IMR-90 (cell line): ENCODE data around the gene MLIP. TPM values are rescaled to one million over a fixed set of nuclear protein-coding genes. Genes with fewer than 3 reads are reported as not detected.

ENCODE experiments used
- ATAC-seq: fragments of 200-7000 bp; cut with Tn5 transposase; 2 replicates; pipeline ENCODE4 v1.9.1; 2020; ENCODE audit warnings: low read depth, mild to moderate bottlenecking, moderate library complexity
- BruUV-seq: library from RNA; stranded (reverse); fragments of 400-500 nt; replicated peaks from 2 replicates; lab custom pipeline; 2021; lab: Mats Ljungman, UMichigan
- CTCF ChIA-PET: fragments of 300-600 bp; formaldehyde crosslinking; extraction: SDS; loops from one replicate; lab custom pipeline; 2021; ENCODE audit warnings: antibody characterized with exemption; lab: Yijun Ruan, JAX
- POLR2A ChIA-PET: fragments of 300-600 bp; sonication (Branson Sonifier 250); formaldehyde crosslinking; loops from one replicate; lab custom pipeline; 2022; ENCODE audit warnings: antibody characterized with exemption; ENCODE audit not compliant: unreplicated experiment; lab: Charles Lee
- DNase-seq: peaks from one replicate; pipeline ENCODE4 v3.0.0; 2013
- H2AFZ ChIP-seq: replicated peaks from 2 replicates; pipeline ENCODE3; 2013; ENCODE audit warnings: low read length, mild to moderate bottlenecking; ENCODE audit not compliant: poor library complexity
- H2AK5ac ChIP-seq: 2 replicates; pipeline ENCODE4 v1.6.1; 2013; ENCODE audit warnings: low read depth, low read length, inconsistent platforms
- H2AK9ac ChIP-seq: replicated peaks from 2 replicates; pipeline ENCODE3; 2013; ENCODE audit warnings: mild to moderate bottlenecking, low read depth, low read length, moderate library complexity; ENCODE audit not compliant: poor library complexity
- H2BK120ac ChIP-seq: 2 replicates; pipeline ENCODE4 v1.6.1; 2013; ENCODE audit warnings: low read depth, low read length, inconsistent platforms
- H2BK15ac ChIP-seq: 3 replicates; pipeline ENCODE4 v1.6.1; 2013; ENCODE audit warnings: low read depth, low read length, inconsistent platforms
- H2BK20ac ChIP-seq: 2 replicates; pipeline ENCODE4 v1.6.1; 2013; ENCODE audit warnings: low read depth, mild to moderate bottlenecking, inconsistent platforms, low read length, moderate library complexity
- H2BK5ac ChIP-seq: 2 replicates; pipeline ENCODE4 v1.6.1; 2013; ENCODE audit warnings: mild to moderate bottlenecking, low read depth, low read length, inconsistent platforms; ENCODE audit not compliant: poor library complexity, severe bottlenecking
- H3K14ac ChIP-seq: replicated peaks from 2 replicates; pipeline ENCODE4 v1.6.1; 2013; ENCODE audit warnings: low read depth, low read length, inconsistent platforms
- H3K18ac ChIP-seq: 2 replicates; pipeline ENCODE4 v1.6.1; 2013; ENCODE audit warnings: low read depth, low read length, control low read depth
- H3K23ac ChIP-seq: 2 replicates; pipeline ENCODE4 v1.6.1; 2013; ENCODE audit warnings: low read depth, low read length, inconsistent platforms
- H3K27ac ChIP-seq: 2 replicates; pipeline ENCODE4 v1.5.1; 2013; ENCODE audit warnings: mild to moderate bottlenecking, control low read depth, low read length; ENCODE audit not compliant: insufficient read depth
- H3K27me3 ChIP-seq: 2 replicates; pipeline ENCODE4 v1.6.1; 2013; ENCODE audit warnings: low read length; ENCODE audit not compliant: control insufficient read depth, insufficient read depth
- H3K36me3 ChIP-seq: 2 replicates; pipeline ENCODE4 v1.6.1; 2013; ENCODE audit warnings: low read length, mixed read lengths; ENCODE audit not compliant: control insufficient read depth, insufficient read depth
- H3K4ac ChIP-seq: 2 replicates; pipeline ENCODE4 v1.6.1; 2013; ENCODE audit warnings: low read depth, low read length, inconsistent platforms
- H3K4me1 ChIP-seq: 2 replicates; pipeline ENCODE4 v1.6.1; 2013; ENCODE audit warnings: low read length, mixed read lengths; ENCODE audit not compliant: control insufficient read depth, insufficient read depth
- H3K4me2 ChIP-seq: 2 replicates; pipeline ENCODE4 v1.6.1; 2013; ENCODE audit warnings: low read depth, mild to moderate bottlenecking, control low read depth, low read length, moderate library complexity
- H3K4me3 ChIP-seq: 2 replicates; pipeline ENCODE4 v1.5.1; 2013; ENCODE audit warnings: low read depth, mild to moderate bottlenecking, control low read depth, low read length, moderate library complexity; ENCODE audit not compliant: insufficient read depth
- H3K56ac ChIP-seq: 2 replicates; pipeline ENCODE4 v1.6.1; 2013; ENCODE audit warnings: low read length, inconsistent platforms; ENCODE audit not compliant: insufficient read depth; ENCODE audit errors: extremely low read depth
- H3K79me1 ChIP-seq, 2 experiments: 2 replicates each; pipeline ENCODE4 v1.6.1; 2013; ENCODE audit warnings: low read length in 2 of 2, inconsistent platforms in 1 of 2, low read depth in 1 of 2
- H3K9ac ChIP-seq: 2 replicates; pipeline ENCODE4 v1.6.1; 2013; ENCODE audit warnings: low read depth, low read length, control low read depth
- H3K9me1 ChIP-seq: 2 replicates; pipeline ENCODE4 v1.6.1; 2013; ENCODE audit warnings: low read length, inconsistent platforms; ENCODE audit not compliant: insufficient read depth
- H3K9me3 ChIP-seq: 2 replicates; pipeline ENCODE4 v1.6.1; 2013; ENCODE audit warnings: low read length; ENCODE audit not compliant: control insufficient read depth, insufficient read depth
- H4K20me1 ChIP-seq: 2 replicates; pipeline ENCODE4 v1.6.1; 2013; ENCODE audit warnings: low read length, inconsistent platforms; ENCODE audit not compliant: insufficient read depth
- H4K5ac ChIP-seq: 2 replicates; pipeline ENCODE4 v1.6.1; 2013; ENCODE audit warnings: mild to moderate bottlenecking, low read depth, low read length, control low read depth
- H4K8ac ChIP-seq, 2 experiments: 2 replicates each; pipeline ENCODE4 v1.6.1; 2013; ENCODE audit warnings: low read depth in 2 of 2, low read length in 2 of 2, control low read depth in 1 of 2, inconsistent platforms in 1 of 2
- H4K91ac ChIP-seq: 2 replicates; pipeline ENCODE4 v1.6.1; 2013; ENCODE audit warnings: low read depth, low read length, inconsistent platforms; ENCODE audit not compliant: insufficient read depth
- ELK1 ChIP-seq: fragments of 150-350 bp; IDR thresholded peaks from 2 replicates; pipeline ENCODE4 v1.6.1; 2016; ENCODE audit warnings: low read depth, mild to moderate bottlenecking, low read length, moderate library complexity, borderline replicate concordance
- MXI1 ChIP-seq: IDR thresholded peaks from 2 replicates; pipeline ENCODE4 v1.6.1; 2012; ENCODE audit warnings: low read depth, mild to moderate bottlenecking, low read length, moderate library complexity, borderline replicate concordance
- RAD21 ChIP-seq: IDR thresholded peaks from 2 replicates; pipeline ENCODE4 v1.6.1; 2012; ENCODE audit warnings: low read length, improper control_type of control experiment
- WGBS, 2 experiments: methylation state at CpG; one replicate each; pipeline versions ENCODE4 v1.1.5 to v1.1.7; 2013; ENCODE audit warnings: missing lambda C conversion rate in 2 of 2; ENCODE audit not compliant: insufficient read length in 1 of 2; ENCODE audit errors: extremely low coverage in 2 of 2; 5-methylcytosine and 5-hydroxymethylcytosine counted together
- dilution Hi-C: fragments of 300-500 bp; cut with HindIII; formaldehyde crosslinking; loops from one replicate; pipeline ENCODE4 v1.14.3; 2018; ENCODE audit warnings: low sequenced_read_pairs; ENCODE audit not compliant: unreplicated experiment
- in situ Hi-C: fragments of 300-500 bp; cut with MboI; formaldehyde crosslinking; loops from 3 replicates; pipeline ENCODE4 v1.14.3; 2019; ENCODE audit warnings: low sequenced_read_pairs, inconsistent platforms, mixed read lengths
- intact Hi-C: fragments of 100-400 bp; cut with micrococcal nuclease; formaldehyde crosslinking; loops from 2 replicates; pipeline ENCODE4 v1.10.0; 2022
- polyA plus RNA-seq, 3 experiments: library from polyadenylated mRNA; depleted of rRNA; stranded (reverse); fragments of >200 nt; gene quantifications; 2 replicates each; pipeline ENCODE4 v1.2.3, GENCODE V29; 2012; ENCODE audit warnings: low replicate concordance in 1 of 3
- total RNA-seq: library from RNA; depleted of rRNA; stranded (reverse); fragments of >200 nt; gene quantifications from 2 replicates; pipeline ENCODE4 v1.2.3, GENCODE V29; 2012
- TF ChIP-seq, protein P1 (sequence below): fragments of 150-350 bp; IDR thresholded peaks from 2 replicates; pipeline ENCODE4 v1.6.1; 2017; ENCODE audit warnings: mild to moderate bottlenecking, antibody characterized with exemption, low read length, low read depth

The MLIP gene
- total and polyA plus RNA-seq, 2 of the 4 experiments (the other 2 are of a cell fraction): not detected

DNA sequence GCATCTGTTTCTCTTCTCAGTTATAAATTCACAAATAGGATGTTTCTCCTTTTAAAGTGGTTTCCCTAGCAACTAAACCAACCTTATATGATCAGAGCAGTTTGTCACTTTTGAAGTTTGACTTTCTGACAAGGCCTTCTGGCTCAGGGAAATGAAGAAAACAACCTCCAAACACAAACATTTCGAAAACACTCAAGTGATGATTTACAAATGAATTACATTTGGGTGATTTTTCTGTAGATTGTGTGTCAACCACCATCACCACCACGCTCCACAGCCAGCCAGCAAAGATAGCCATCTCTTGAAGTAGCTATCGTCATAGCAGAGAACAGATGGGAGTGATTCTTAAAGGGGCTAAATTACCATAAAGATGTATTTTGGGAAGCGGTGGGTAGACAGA lies 16.5 kb upstream of the MLIP start:
- H3K27ac ChIP-seq: no peak overlapping the region
- H3K4me2 ChIP-seq: no peak overlapping the region
- H3K79me1 ChIP-seq: no peaks in the 10 kb centered on the region
- H3K4me1 ChIP-seq: no peaks in the 10 kb centered on the region
- no peak overlapping the region for H3K23ac ChIP-seq
- DNase-seq (no peak), ATAC-seq (no peak)
- H2BK15ac ChIP-seq: no peak overlapping the region
- in situ Hi-C loops (no loop called here), intact Hi-C loops (no loop called here), dilution Hi-C loops (no loop called here)
- no peak overlapping the region for H3K4me3 ChIP-seq
- H3K36me3 ChIP-seq: no peaks in the 10 kb centered on the region
- H4K8ac ChIP-seq: no peak overlapping the region
- H4K5ac ChIP-seq: no peak overlapping the region
- CTCF ChIA-PET: no interaction called here
- no peak overlapping the region for H2BK120ac ChIP-seq
- H3K56ac ChIP-seq: no peak overlapping the region
- no peak overlapping the region for H4K91ac ChIP-seq
- H2BK20ac ChIP-seq: no peak overlapping the region
- no CpG with 5 or more reads among the region's 4 CpGs for WGBS, 2 experiments
- H3K9me3 ChIP-seq: no peaks in the 10 kb centered on the region
- no peak overlapping the region for H3K14ac ChIP-seq
- no peaks in the 10 kb centered on the region for H4K20me1 ChIP-seq
- no peak overlapping the region for H2AK9ac ChIP-seq
- H2AK5ac ChIP-seq: no peak overlapping the region
- H3K9me1 ChIP-seq: no peaks in the 10 kb centered on the region
- H2BK5ac ChIP-seq: no peak overlapping the region
- no peak overlapping the region for H3K18ac ChIP-seq
- H3K9ac ChIP-seq: no peak overlapping the region
- POLR2A ChIA-PET: no interaction called here
- no peaks in the 10 kb centered on the region for H3K27me3 ChIP-seq
- no peak overlapping the region for H3K4ac ChIP-seq
- no peak overlapping the region for H2AFZ ChIP-seq
- TF ChIP-seq ELK1: no peak
- TF ChIP-seq RAD21: no peak
- TF ChIP-seq MXI1: no peak
- TF ChIP-seq, protein P1, sequence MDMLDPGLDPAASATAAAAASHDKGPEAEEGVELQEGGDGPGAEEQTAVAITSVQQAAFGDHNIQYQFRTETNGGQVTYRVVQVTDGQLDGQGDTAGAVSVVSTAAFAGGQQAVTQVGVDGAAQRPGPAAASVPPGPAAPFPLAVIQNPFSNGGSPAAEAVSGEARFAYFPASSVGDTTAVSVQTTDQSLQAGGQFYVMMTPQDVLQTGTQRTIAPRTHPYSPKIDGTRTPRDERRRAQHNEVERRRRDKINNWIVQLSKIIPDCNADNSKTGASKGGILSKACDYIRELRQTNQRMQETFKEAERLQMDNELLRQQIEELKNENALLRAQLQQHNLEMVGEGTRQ: no peak
- no TSS peak for BruUV-seq
